Mammary epithelial cell (primary cell): Measurements from ENCODE around the gene TFDP1.

Source experiments
- CTCF ChIP-seq, 2 donors: IDR thresholded peaks in 1 of 2; conservative IDR thresholded peaks in 1 of 2; 2 replicates each; pipeline ENCODE4 v1.5.1; 2011 to 2012; ENCODE audit warnings: inconsistent platforms in 2 of 2, low read length in 2 of 2, mild to moderate bottlenecking in 2 of 2, control low read depth in 1 of 2, low read depth in 1 of 2; ENCODE audit not compliant: insufficient read depth in 1 of 2; ENCODE audit errors: extremely low read depth in 1 of 2
- EZH2 ChIP-seq: IDR thresholded peaks from 2 replicates; pipeline ENCODE4 v1.6.1; 2012; ENCODE audit warnings: low read length, inconsistent platforms, borderline replicate concordance

GRCh38 chr13:113616991-113617749 is 32.6 kb downstream of the TFDP1 start:
- TF ChIP-seq CTCF (conservative IDR thresholded peaks at IDR 0.05 in 1 of 2, IDR thresholded peaks at IDR 0.05 in 1 of 2; ENCODE audit: extremely low read depth in 1 of 2, insufficient read depth in 1 of 2, low read depth in 1 of 2, low read length in 2 of 2) (no peak), EZH2 (no peak)
